Astrocyte (in vitro differentiated cells and primary cell): ENCODE data around the gene FOXO6.

ENCODE experiments used
- EZH2 ChIP-seq: IDR thresholded peaks from 2 replicates; pipeline ENCODE4 v1.6.1; 2012; ENCODE audit warnings: mild to moderate bottlenecking, low read length, inconsistent platforms; ENCODE audit not compliant: insufficient read depth
- TF ChIP-seq, protein P1 (sequence below): IDR thresholded peaks from 2 replicates; pipeline ENCODE4 v1.5.1; 2011; ENCODE audit warnings: low read depth, mild to moderate bottlenecking, inconsistent platforms, low read length, moderate library complexity; ENCODE audit not compliant: insufficient read depth

DNA sequence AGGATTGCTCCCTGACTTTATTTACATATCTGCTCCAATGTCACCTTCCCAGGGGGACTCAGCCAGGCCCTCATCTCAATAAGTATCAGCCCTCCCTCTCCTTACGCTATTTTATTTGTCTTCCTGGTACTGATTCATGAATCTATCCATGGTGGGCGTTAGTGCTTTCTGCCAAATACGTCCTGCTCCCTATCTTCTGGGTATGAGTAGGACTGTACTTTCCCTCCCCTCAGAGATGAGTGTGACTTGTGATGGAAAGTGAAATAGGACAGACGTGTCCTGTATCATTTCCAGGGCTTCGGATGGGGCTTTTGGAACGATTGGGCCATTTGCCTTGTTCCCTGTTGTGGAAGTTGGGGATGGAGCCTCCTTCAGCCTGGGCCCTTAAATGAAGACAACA is 47.5 kb downstream of the FOXO6 start:
- TF ChIP-seq, protein P1, sequence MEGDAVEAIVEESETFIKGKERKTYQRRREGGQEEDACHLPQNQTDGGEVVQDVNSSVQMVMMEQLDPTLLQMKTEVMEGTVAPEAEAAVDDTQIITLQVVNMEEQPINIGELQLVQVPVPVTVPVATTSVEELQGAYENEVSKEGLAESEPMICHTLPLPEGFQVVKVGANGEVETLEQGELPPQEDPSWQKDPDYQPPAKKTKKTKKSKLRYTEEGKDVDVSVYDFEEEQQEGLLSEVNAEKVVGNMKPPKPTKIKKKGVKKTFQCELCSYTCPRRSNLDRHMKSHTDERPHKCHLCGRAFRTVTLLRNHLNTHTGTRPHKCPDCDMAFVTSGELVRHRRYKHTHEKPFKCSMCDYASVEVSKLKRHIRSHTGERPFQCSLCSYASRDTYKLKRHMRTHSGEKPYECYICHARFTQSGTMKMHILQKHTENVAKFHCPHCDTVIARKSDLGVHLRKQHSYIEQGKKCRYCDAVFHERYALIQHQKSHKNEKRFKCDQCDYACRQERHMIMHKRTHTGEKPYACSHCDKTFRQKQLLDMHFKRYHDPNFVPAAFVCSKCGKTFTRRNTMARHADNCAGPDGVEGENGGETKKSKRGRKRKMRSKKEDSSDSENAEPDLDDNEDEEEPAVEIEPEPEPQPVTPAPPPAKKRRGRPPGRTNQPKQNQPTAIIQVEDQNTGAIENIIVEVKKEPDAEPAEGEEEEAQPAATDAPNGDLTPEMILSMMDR, result no peak
- no peak for TF ChIP-seq EZH2
